HL-60 (cell line): ENCODE results near the gene SLC5A1.
"Not testable (repeated sequence)": the region's sequence is repeated elsewhere in the genome, so short reads cannot be mapped to it uniquely, and the experiment has no call there.

Source experiments
- DNase-seq, 2 experiments: peaks; one replicate each; pipeline ENCODE4 v3.0.0-alpha.2; 2010 to 2020; ENCODE audit warnings: low read depth in 1 of 2, low spot score in 1 of 2
- H3K27ac ChIP-seq: fragments of 250-450 bp; sonication (Bioruptor Pico); replicated peaks from 2 replicates; pipeline ENCODE4 v1.5.1; 2020; ENCODE audit warnings: mild to moderate bottlenecking, moderate library complexity
- H3K27me3 ChIP-seq: fragments of 250-450 bp; sonication (Bioruptor Pico); 2 replicates; pipeline ENCODE4 v1.5.1; 2021; ENCODE audit warnings: mild to moderate bottlenecking, moderate library complexity; ENCODE audit not compliant: insufficient read depth, poor library complexity, severe bottlenecking
- H3K4me3 ChIP-seq: replicated peaks from 2 replicates; pipeline ENCODE4 v1.5.1; 2011; ENCODE audit warnings: mild to moderate bottlenecking, control low read depth, low read length; ENCODE audit not compliant: insufficient read depth
- SPI1 ChIP-seq: IDR thresholded peaks from 2 replicates; pipeline ENCODE4 v1.6.1; 2012; ENCODE audit warnings: low read depth, mild to moderate bottlenecking, borderline replicate concordance
- TF ChIP-seq, protein P1 (sequence below): IDR thresholded peaks from 2 replicates; pipeline ENCODE4 v1.6.1; 2012; ENCODE audit warnings: low read depth; ENCODE audit not compliant: insufficient replicate concordance

SLC5A1 gene

DNA sequence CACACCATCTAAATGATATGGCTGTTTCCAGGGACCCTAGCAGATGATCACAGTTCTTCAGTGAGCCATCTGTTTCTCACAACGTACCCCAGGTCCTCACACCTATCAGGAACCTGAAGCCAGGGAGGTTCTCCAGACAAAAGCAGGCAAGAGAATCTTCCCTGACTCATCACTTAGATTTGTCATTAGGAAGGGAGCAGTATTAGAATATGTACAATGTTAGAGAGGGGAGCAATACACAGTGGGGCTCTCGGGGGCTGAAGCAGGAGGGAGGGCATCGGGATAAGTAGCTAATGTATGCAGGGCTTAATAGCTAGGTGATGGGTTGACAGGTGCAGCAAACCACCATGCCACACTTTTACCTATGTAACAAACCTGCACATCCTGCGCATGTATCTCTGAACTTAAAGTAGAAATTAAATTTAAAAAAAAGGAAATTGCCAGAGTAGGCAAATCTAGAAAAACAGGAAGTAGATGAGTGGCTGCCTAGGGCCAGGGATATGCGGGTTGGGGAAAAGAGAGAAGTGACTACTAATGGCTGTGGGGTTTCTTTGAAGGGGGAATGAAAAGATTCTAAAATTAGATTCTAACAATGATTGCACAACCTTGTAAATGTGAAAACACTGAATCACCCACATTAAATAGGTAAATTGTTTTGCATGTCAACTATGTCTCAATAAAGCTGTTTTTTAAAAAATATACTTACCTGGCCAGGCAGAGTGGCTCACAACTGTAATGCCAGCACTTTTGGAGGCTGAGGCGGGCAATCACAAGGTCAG is 101.6 kb downstream of the SLC5A1 start:
- no peaks in the 10 kb centered on the region for H3K27me3 ChIP-seq
- no peak overlapping the region for H3K4me3 ChIP-seq
- peak overlapping the region; percentile 32; the same call in 1 of the 2 replicates for H3K27ac ChIP-seq
- peak; percentile 91 for TF ChIP-seq SPI1
- TF ChIP-seq, protein P1, sequence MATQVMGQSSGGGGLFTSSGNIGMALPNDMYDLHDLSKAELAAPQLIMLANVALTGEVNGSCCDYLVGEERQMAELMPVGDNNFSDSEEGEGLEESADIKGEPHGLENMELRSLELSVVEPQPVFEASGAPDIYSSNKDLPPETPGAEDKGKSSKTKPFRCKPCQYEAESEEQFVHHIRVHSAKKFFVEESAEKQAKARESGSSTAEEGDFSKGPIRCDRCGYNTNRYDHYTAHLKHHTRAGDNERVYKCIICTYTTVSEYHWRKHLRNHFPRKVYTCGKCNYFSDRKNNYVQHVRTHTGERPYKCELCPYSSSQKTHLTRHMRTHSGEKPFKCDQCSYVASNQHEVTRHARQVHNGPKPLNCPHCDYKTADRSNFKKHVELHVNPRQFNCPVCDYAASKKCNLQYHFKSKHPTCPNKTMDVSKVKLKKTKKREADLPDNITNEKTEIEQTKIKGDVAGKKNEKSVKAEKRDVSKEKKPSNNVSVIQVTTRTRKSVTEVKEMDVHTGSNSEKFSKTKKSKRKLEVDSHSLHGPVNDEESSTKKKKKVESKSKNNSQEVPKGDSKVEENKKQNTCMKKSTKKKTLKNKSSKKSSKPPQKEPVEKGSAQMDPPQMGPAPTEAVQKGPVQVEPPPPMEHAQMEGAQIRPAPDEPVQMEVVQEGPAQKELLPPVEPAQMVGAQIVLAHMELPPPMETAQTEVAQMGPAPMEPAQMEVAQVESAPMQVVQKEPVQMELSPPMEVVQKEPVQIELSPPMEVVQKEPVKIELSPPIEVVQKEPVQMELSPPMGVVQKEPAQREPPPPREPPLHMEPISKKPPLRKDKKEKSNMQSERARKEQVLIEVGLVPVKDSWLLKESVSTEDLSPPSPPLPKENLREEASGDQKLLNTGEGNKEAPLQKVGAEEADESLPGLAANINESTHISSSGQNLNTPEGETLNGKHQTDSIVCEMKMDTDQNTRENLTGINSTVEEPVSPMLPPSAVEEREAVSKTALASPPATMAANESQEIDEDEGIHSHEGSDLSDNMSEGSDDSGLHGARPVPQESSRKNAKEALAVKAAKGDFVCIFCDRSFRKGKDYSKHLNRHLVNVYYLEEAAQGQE = no peak
- DNase-seq = peak in 1 of 2 experiments; percentile 87

DNA sequence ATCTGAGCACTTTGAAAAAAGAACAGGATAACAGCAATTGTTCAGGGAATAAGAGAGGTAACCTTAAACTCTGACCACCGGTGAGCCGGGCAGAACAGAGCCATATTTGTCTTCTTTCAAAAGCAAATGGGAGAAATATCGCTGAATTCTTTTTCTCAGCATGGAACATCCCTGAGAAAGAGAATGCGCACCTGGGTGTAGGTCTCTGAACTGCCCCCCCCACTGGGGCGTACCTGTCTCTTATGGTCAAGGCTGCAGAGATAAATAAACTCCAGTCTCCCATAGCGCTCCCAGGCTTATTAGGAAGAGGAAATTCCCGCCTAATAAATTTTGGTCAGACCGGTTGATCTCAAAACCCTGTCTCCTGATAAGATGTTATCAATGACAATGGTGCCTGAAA is 104.1 kb downstream of the SLC5A1 start:
- not testable (repeated sequence) for H3K27me3 ChIP-seq, H3K27ac ChIP-seq, DNase-seq, H3K4me3 ChIP-seq

DNA sequence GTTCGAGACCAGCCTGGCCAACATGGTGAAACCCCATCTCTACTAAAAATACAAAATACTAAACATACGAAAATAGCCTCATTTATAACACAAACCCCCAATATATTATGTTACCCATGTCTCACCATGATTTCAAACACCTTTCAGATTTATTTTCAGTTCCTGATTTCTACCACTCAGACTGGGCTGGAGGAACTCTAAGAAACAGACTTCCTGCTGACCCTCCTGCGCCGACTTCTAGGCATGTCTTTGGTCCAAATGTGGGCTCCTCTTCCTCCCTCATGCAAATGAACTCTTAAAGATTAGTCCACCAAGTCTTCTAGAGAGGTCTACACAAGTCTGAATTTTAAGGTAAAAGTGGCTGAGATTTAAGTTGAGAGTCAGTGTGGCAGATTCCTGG is 105.3 kb downstream of the SLC5A1 start:
- H3K27me3 ChIP-seq, H3K4me3 ChIP-seq, H3K27ac ChIP-seq, DNase-seq: not testable (repeated sequence)

DNA sequence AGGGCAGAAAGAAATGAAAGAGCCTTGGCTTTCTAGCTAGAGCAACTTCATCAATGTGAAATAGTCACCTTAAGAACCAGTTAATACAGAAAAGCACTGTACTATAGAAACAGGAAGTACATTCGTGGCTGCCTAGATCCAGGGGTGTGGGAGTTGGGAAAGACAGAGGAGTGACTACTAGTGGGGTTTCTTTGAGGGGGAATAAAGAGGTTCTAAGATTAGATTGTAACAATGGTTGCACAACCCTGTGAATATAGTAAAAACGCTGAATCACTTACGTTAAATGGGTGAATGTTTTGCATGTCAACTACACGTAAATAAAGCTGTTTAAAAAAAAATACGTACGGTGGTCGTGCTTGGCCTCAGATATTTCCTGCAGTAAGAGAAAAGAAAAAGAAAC is 107.6 kb downstream of the SLC5A1 start:
- not testable (repeated sequence) for H3K27ac ChIP-seq, H3K4me3 ChIP-seq, H3K27me3 ChIP-seq
- DNase-seq = peak in 1 of 2 experiments; percentile 18

DNA sequence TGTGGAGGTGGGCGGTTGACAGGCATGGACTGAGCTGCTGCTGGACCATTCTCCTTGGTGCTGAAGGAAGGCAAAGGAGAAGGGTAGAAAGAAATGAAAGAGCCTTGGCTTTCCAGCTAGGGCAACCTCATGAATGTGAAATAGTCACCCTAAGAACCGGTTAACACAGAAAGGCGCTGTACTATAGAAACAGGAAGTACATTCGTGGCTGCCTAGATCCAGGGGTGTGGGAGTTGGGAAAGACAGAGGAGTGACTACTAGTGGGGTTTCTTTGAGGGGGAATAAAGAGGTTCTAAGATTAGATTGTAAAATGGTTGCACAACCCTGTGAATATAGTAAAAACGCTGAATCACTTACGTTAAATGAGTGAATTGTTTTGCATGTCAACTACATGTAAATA is 108.6 kb downstream of the SLC5A1 start:
- H3K27ac ChIP-seq, H3K27me3 ChIP-seq, H3K4me3 ChIP-seq: not testable (repeated sequence)
- TF ChIP-seq, protein P1 = peak; percentile 60
- peak in 1 of 2 experiments; percentile 50 for DNase-seq

DNA sequence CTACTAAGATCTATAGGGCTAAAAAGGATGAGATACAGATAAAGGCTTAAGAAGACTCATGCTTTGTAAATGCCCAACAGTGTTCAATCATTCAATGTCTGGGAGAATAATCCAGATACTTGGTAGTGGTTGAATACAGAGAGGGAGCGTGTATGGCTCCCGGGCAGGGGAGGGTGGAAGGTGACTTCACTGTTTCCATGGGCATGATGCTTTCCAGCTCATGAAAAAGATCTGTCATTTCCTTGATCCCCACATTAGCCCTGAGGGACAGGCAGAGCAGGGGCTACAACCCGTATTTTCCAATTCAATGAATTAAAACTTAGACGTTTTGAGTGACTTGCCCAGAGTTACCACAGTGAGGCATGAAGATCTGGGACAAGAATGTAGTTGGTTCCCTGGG is 111.7 kb downstream of the SLC5A1 start:
- H3K4me3 ChIP-seq, DNase-seq, H3K27ac ChIP-seq, H3K27me3 ChIP-seq: not testable (repeated sequence)

DNA sequence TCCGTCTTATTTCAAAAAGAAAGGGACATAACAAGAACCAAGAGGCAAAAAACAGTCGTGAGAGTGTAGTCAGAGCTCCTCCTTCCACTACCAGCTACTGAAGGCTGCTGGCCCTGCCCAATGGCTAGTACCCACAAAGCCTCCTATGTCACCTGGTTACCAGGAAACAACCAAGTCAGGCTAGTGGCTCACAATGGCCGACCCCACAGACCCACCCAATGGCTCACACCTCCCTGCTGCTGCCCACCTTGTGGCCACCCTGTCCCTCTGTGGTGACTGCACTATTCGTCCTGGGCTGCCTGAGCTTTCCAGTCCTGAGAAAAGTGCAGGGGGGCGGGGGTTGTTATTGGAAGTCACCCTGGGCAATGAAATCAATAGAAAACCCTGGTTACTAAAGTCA is 114.6 kb downstream of the SLC5A1 start:
- not testable (repeated sequence) for H3K4me3 ChIP-seq, H3K27me3 ChIP-seq, DNase-seq, H3K27ac ChIP-seq
